NCI-H2107 (cell line): ENCODE measurements around the gene MIB2.
A peak's percentile ranks its signal among the peaks of the same experiment; 100 is the strongest.
"Not testable (repeated sequence)": the region's sequence is repeated elsewhere in the genome, so short reads cannot be mapped to it uniquely, and the experiment has no call there.

Experiments used
- DNase-seq: peaks from one replicate; lab custom pipeline; 2025; lab: John Stamatoyannopoulos, UW

MIB2 gene

GRCh38 chr1:1615256-1616044 lies at the start of gene MIB2:
TSS of gene MIB2 (plus strand) at chr1:1615500. CDS start at chr1:1623453, 7,953 bp downstream.
- DNase-seq, result peak; percentile 11

DNA sequence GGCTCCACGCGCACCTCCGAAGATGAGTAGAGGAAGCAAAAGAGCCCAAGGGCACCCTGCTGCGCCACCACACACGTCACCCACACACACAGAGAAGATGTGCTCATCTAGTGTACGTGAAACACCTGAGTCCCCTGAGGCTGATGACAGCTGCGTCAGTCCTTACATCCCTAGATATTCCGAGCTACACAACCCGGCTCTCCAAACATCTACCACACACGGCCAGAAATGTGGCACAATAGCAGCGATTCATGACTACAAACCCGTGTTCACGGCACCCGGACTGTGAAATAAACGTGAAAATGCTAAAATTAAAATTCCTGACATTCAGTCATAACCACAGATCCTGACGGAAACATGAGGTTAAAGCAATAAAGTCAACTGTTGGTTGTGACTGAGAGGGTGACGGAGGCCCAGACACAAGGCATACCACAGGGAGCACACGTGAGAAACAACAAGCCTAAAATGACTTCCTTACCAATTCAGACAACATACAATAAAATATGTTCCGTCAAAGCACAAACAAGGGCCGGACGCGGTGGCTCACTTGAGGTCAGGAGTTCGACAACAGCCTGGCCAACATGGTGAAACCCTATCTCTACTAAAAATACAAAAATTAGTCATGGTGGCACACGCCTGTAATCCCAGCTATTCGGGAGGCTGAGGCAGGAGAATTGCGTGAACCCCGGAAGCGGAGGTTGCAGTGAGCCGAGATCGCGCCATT lies 48.0 kb upstream of the MIB2 start:
- DNase-seq, result no peak

GRCh38 chr1:1567891-1568291 lies 47.4 kb upstream of the MIB2 start:
- DNase-seq, result no peak

GRCh38 chr1:1569341-1569740 lies 46.0 kb upstream of the MIB2 start:
- no peak for DNase-seq

DNA sequence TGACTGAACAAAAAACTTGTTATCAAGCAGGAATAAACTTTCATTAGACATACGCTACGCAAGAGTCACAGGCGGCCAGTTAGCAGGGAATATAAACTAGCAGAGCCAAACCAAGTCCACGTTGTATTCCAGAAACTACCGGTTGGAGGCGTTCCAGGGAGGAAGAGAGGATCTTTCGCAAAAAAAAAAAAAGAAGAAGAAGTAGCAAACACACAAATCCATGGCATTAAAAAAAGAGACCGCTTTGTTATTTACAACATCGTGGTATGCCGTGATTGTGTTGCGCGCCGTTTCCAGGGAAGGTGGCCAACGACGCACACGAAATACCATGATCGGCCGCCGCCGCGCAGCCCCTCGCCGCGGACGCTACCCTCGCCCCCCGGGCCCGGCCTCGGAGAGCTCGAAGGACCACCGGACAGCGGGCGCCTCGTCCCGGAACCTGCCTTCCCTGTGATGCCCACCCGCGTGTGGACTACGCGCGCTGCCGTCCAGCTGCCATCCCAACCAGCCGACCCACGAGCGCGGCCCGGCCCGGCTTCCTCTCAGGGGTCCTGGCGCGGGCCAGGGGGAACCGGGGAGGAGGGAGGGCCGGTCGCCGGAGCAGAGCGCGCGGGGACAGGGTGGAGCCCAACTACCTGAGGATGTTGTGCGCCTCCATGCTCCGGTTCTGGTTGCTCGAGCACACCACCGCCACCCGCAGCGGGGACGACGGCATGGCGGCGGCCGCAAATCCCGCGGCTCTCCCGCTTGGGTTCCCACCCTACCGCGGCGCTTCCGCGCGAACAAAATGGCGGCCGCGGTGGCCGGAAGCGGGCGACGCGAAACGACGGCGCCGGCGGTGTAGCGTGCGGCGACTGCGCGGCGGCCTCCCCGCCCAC lies 41.2 kb upstream of the MIB2 start:
- DNase-seq, result no peak

GRCh38 chr1:1574721-1575537 lies 40.4 kb upstream of the MIB2 start, which contains the start of gene SSU72:
TSS of gene SSU72 (minus strand) at chr1:1574863. CDS start at chr1:1574557, 306 bp downstream.
- DNase-seq, result peak; percentile 6

GRCh38 chr1:1577367-1578011 lies 37.8 kb upstream of the MIB2 start:
- no peak for DNase-seq

DNA sequence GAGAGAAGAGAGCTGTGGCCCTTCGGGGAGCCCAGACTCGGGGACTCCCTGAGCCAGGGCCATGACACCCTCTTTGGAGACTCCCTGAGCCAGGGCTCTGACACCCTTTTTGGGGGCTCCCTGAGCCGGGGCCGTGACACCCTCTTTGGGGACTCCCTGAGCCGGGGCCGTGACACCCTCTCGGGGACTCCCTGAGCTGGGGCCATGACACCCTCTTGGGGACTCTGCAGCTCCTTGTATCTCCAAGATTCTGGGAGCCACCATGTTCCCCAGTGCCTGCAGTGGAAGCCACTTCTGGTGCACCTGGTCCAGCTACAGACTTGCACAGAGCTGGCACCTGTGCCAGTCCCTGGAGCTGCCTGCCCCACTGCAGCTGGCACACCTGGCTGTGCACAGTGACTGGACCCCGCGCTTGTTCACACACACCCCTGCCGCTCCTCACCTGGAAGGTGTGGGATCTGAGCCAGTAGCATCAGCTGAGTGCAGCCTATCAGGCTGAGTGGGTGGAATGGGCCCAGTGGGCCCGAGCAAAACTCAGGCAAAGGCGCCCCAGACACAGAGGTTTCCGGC lies 36.8 kb upstream of the MIB2 start:
- DNase-seq, result no peak

- no peak for DNase-seq
These were observed 32.5 kb upstream of the MIB2 start for GRCh38 chr1:1582585-1583346.

GRCh38 chr1:1583347-1584010 lies 31.8 kb upstream of the MIB2 start:
- no peak for DNase-seq

DNA sequence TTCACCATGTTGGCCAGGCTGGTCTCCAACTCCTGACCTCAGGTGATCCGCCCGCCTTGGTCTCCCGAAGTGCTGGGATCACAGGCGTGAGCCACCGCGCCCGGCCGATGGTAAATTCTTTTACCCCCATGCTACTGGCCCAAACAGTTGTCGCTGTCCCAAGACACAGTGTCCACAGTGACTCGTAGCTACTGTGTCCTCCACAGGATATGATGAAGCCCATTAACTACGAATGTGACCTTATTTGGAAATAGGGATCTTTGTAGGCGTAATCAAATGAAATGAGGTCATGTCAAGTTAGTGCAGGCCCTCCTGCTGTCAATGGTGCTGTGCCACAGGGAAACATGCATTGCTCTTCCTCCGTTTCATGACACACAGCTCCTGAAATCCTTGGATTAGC lies 23.8 kb upstream of the MIB2 start:
- no peak for DNase-seq

DNA sequence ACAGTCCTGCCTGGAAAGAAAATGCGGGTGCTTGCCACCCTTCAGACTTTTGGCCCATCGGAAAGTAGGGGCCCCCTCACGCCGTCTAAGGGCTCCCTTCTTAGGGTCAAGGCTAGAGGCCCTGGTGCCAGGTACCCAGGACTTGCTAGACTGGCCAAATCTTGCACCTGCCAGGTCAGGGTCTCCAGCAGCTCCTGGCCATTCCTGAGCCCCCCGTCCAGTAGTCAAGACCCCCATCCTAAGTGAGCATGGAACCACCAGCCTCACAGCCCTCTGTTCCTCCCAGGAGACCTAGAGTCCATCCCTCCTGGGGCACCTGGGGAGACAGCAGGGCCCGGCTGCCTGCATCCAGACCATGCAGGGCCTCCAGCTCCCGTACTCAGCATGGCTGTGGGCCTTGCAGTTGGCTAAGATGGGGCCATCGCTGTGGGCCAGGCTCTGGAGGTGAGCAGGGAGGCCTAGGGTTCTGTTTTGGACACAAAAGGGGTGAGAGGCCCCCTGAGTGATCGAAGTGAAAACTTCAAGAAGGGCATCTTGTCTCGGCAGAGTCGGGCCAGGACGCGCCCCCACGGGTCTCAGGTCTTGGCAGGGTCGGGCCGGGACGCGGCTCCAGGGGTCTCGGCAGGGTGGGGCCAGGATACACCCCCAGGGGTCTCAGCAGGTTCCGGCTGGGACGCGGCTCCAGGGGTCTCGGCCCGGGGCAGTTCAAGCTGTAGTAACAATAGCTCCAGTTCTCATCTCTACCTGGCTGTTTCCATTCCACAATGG lies 21.3 kb upstream of the MIB2 start:
- DNase-seq, result no peak

- no peak for DNase-seq
These were observed 20.6 kb upstream of the MIB2 start for GRCh38 chr1:1594602-1595260.

GRCh38 chr1:1595341-1595740 lies 20.0 kb upstream of the MIB2 start:
- DNase-seq, result not testable (repeated sequence)

GRCh38 chr1:1596493-1597274 lies 18.6 kb upstream of the MIB2 start:
- DNase-seq, result no peak

DNA sequence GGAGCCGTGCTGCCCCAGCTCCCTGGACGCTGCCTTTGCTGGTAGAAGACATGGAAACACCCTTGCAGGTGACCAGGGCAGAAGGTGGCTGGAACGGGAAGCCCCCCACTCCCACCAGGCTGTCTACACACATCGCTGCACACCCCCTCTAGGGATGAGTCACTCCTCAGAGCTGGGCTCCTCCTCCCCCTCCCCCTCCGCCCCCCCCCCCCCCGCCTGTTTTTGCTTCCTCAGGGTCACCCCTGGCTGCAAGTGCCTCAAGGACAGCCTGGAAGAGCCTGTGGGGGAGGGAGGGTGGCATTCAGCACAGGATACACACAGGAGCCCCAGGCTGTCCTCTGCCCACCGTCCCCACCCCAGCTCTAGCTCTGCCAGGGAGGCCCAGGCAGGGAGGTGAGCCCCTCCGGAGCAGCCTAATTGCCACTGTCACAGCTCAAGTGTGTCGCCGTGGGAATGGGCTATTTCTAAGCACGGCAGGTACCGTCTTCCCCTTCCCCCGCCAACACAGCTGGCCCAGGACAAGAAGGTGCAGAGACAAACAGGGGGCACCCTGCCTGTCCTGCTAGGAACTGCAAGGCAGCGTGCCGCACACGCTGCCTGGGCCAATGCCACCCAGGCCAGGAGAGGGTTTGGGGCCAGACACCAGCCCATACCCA lies 17.9 kb upstream of the MIB2 start:
- no peak for DNase-seq
